Measurements from ENCODE around the gene ALDOB. TPM values are rescaled to one million over a fixed set of nuclear protein-coding genes. Genes with fewer than 3 reads are reported as not detected.

The ALDOB gene
- total RNA-seq, 2 experiments from 2014 or later, result not detected

GRCh38 chr9:101468116-101468515 is 32.5 kb upstream of the ALDOB start:
- Mint-ChIP-seq H3K9me3 (no peaks in the 10 kb centered on the region), H3K36me3 (ENCODE audit: low read depth) (no peaks in the 10 kb centered on the region), H3K4me1 (no peaks in the 10 kb centered on the region), H3K27me3 (peaks cover 51% of the 10 kb centered on the region), H3K27ac (no peak overlapping the region), H3K4me3 (no peak overlapping the region)
- ChIA-PET CTCF (interaction anchor here (1.1 kb wide), 1 partner anchor 9 kb away, joined by 4 read pairs; no protein-coding TSS in a partner anchor), POLR2A (no interaction called here)
- no peak for DNase-seq

GRCh38 chr9:101467690-101468089 is 32.1 kb upstream of the ALDOB start:
- no peak for DNase-seq
- ChIA-PET CTCF (interaction anchor here (1.1 kb wide), 1 partner anchor 8 kb away, joined by 4 read pairs; no protein-coding TSS in a partner anchor), POLR2A (no interaction called here)
- Mint-ChIP-seq H3K27me3 (peaks cover 54% of the 10 kb centered on the region), H3K4me1 (no peaks in the 10 kb centered on the region), H3K36me3 (ENCODE audit: low read depth) (no peaks in the 10 kb centered on the region), H3K9me3 (no peaks in the 10 kb centered on the region), H3K27ac (no peak overlapping the region), H3K4me3 (no peak overlapping the region)

- DNase-seq, result no peak
- no peak overlapping the region for H3K27ac Mint-ChIP-seq
- POLR2A ChIA-PET, result no interaction called here
- no peaks in the 10 kb centered on the region for H3K4me1 Mint-ChIP-seq
- no peaks in the 10 kb centered on the region for H3K9me3 Mint-ChIP-seq
- H3K36me3 Mint-ChIP-seq (ENCODE audit: low read depth), result no peaks in the 10 kb centered on the region
- no peak overlapping the region for H3K4me3 Mint-ChIP-seq
- CTCF ChIA-PET, result interaction anchor here (1.1 kb wide), 1 partner anchor 8 kb away, joined by 4 read pairs; no protein-coding TSS in a partner anchor
- H3K27me3 Mint-ChIP-seq, result peaks cover 50% of the 10 kb centered on the region
Measured at GRCh38 chr9:101466863-101467262, 31.3 kb upstream of the ALDOB start.

GRCh38 chr9:101465326-101465915 is 29.8 kb upstream of the ALDOB start:
- Mint-ChIP-seq H3K4me1 (no peaks in the 10 kb centered on the region), H3K27me3 (peaks cover 42% of the 10 kb centered on the region), H3K36me3 (ENCODE audit: low read depth) (no peaks in the 10 kb centered on the region), H3K9me3 (no peaks in the 10 kb centered on the region), H3K4me3 (no peak overlapping the region), H3K27ac (no peak overlapping the region)
- no peak for DNase-seq
- POLR2A ChIA-PET, result no interaction called here
- CTCF ChIA-PET, result no interaction called here

GRCh38 chr9:101463397-101463796 is 27.8 kb upstream of the ALDOB start:
- no peaks in the 10 kb centered on the region for H3K4me1 Mint-ChIP-seq
- DNase-seq, result no peak
- no peak overlapping the region for H3K4me3 Mint-ChIP-seq
- H3K27me3 Mint-ChIP-seq, result peaks cover 26% of the 10 kb centered on the region
- H3K27ac Mint-ChIP-seq, result no peak overlapping the region
- no peaks in the 10 kb centered on the region for H3K36me3 Mint-ChIP-seq (ENCODE audit: low read depth)
- POLR2A ChIA-PET, result no interaction called here
- CTCF ChIA-PET, result no interaction called here
- H3K9me3 Mint-ChIP-seq, result no peaks in the 10 kb centered on the region

GRCh38 chr9:101462558-101462957 is 27.0 kb upstream of the ALDOB start:
- Mint-ChIP-seq H3K27ac (no peak overlapping the region), H3K4me1 (no peaks in the 10 kb centered on the region), H3K9me3 (no peaks in the 10 kb centered on the region), H3K36me3 (ENCODE audit: low read depth) (no peaks in the 10 kb centered on the region), H3K4me3 (no peak overlapping the region), H3K27me3 (peaks cover 21% of the 10 kb centered on the region)
- ChIA-PET CTCF (interaction anchor here (1.3 kb wide), 1 partner anchor 12 kb away, joined by 4 read pairs; no protein-coding TSS in a partner anchor), POLR2A (no interaction called here)
- DNase-seq, result no peak

- H3K9me3 Mint-ChIP-seq, result no peaks in the 10 kb centered on the region
- no peak overlapping the region for H3K27ac Mint-ChIP-seq
- no peaks in the 10 kb centered on the region for H3K4me1 Mint-ChIP-seq
- ChIA-PET CTCF (interaction anchor here (0.7 to 1.1 kb wide), 2 partner anchors 77 to 411 kb away, joined by 3 read pairs; no protein-coding TSS in a partner anchor), POLR2A (no interaction called here)
- no peak overlapping the region for H3K4me3 Mint-ChIP-seq
- peaks cover 20% of the 10 kb centered on the region for H3K27me3 Mint-ChIP-seq
- no peaks in the 10 kb centered on the region for H3K36me3 Mint-ChIP-seq (ENCODE audit: low read depth)
- no peak for DNase-seq
Measured at GRCh38 chr9:101460965-101461364, 25.4 kb upstream of the ALDOB start.

GRCh38 chr9:101458963-101459631 is 23.5 kb upstream of the ALDOB start:
- H3K9me3 Mint-ChIP-seq, result no peaks in the 10 kb centered on the region
- no peaks in the 10 kb centered on the region for H3K4me1 Mint-ChIP-seq
- no peak overlapping the region for H3K4me3 Mint-ChIP-seq
- CTCF ChIA-PET, result interaction anchor here (0.9 to 1.5 kb wide), 6 partner anchors 8 to 71 kb away, joined by 3 to 16 read pairs (median 3); no protein-coding TSS in a partner anchor
- DNase-seq, result peak; percentile 33
- no peaks in the 10 kb centered on the region for H3K36me3 Mint-ChIP-seq (ENCODE audit: low read depth)
- no peak overlapping the region for H3K27ac Mint-ChIP-seq
- POLR2A ChIA-PET, result no interaction called here
- H3K27me3 Mint-ChIP-seq, result peaks cover 6% of the 10 kb centered on the region

- Mint-ChIP-seq H3K4me1 (no peaks in the 10 kb centered on the region), H3K9me3 (peaks cover 3% of the 10 kb centered on the region), H3K27me3 (peaks cover 1% of the 10 kb centered on the region), H3K36me3 (ENCODE audit: low read depth) (no peaks in the 10 kb centered on the region), H3K4me3 (no peak overlapping the region), H3K27ac (no peak overlapping the region)
- no peak for DNase-seq
- CTCF ChIA-PET, result interaction anchor here (0.8 kb wide), 1 partner anchor 74 kb away, joined by 3 read pairs; no protein-coding TSS in a partner anchor
- POLR2A ChIA-PET, result no interaction called here
Measured at GRCh38 chr9:101457003-101457402, 21.4 kb upstream of the ALDOB start.

- no peak overlapping the region for H3K27ac Mint-ChIP-seq
- H3K4me3 Mint-ChIP-seq, result no peak overlapping the region
- ChIA-PET CTCF (no interaction called here), POLR2A (no interaction called here)
- no peaks in the 10 kb centered on the region for H3K36me3 Mint-ChIP-seq (ENCODE audit: low read depth)
- H3K27me3 Mint-ChIP-seq, result peaks cover 10% of the 10 kb centered on the region
- H3K4me1 Mint-ChIP-seq, result no peaks in the 10 kb centered on the region
- no peak for DNase-seq
- H3K9me3 Mint-ChIP-seq, result peaks cover 4% of the 10 kb centered on the region
Measured at GRCh38 chr9:101455656-101456240, 20.2 kb upstream of the ALDOB start.

GRCh38 chr9:101453776-101454570 is 18.4 kb upstream of the ALDOB start:
- ChIA-PET CTCF (no interaction called here), POLR2A (no interaction called here)
- H3K9me3 Mint-ChIP-seq, result peaks cover 4% of the 10 kb centered on the region
- H3K27ac Mint-ChIP-seq, result no peak overlapping the region
- peaks cover 20% of the 10 kb centered on the region for H3K27me3 Mint-ChIP-seq
- DNase-seq, result no peak
- no peak overlapping the region for H3K4me3 Mint-ChIP-seq
- no peaks in the 10 kb centered on the region for H3K36me3 Mint-ChIP-seq (ENCODE audit: low read depth)
- H3K4me1 Mint-ChIP-seq, result no peaks in the 10 kb centered on the region

- no peaks in the 10 kb centered on the region for H3K36me3 Mint-ChIP-seq (ENCODE audit: low read depth)
- DNase-seq, result no peak
- H3K9me3 Mint-ChIP-seq, result peaks cover 4% of the 10 kb centered on the region
- H3K27me3 Mint-ChIP-seq, result peaks cover 35% of the 10 kb centered on the region
- ChIA-PET CTCF (interaction anchor here (1.7 kb wide), 1 partner anchor 10 kb away, joined by 4 read pairs; no protein-coding TSS in a partner anchor), POLR2A (no interaction called here)
- H3K27ac Mint-ChIP-seq, result no peak overlapping the region
- H3K4me3 Mint-ChIP-seq, result no peak overlapping the region
- peaks cover 5% of the 10 kb centered on the region for H3K4me1 Mint-ChIP-seq
Measured at GRCh38 chr9:101451498-101451897, 15.9 kb upstream of the ALDOB start.

- H3K4me1 Mint-ChIP-seq, result peaks cover 5% of the 10 kb centered on the region
- no peak overlapping the region for H3K27ac Mint-ChIP-seq
- POLR2A ChIA-PET, result no interaction called here
- CTCF ChIA-PET, result interaction anchor here (1.7 kb wide), 1 partner anchor 11 kb away, joined by 4 read pairs; no protein-coding TSS in a partner anchor
- DNase-seq, result no peak
- H3K27me3 Mint-ChIP-seq, result peaks cover 39% of the 10 kb centered on the region
- H3K4me3 Mint-ChIP-seq, result no peak overlapping the region
- H3K9me3 Mint-ChIP-seq, result peaks cover 4% of the 10 kb centered on the region
- no peaks in the 10 kb centered on the region for H3K36me3 Mint-ChIP-seq (ENCODE audit: low read depth)
Measured at GRCh38 chr9:101450931-101451330, 15.4 kb upstream of the ALDOB start.
